ENCODE measurements around the gene DBH.

Gene DBH

GRCh38 chr9:133594310-133594709 lies 41.9 kb upstream of the DBH start:
- Histone ChIP-seq H3K9ac (ENCODE audit: low read length) (no peak overlapping the region), H3K36me3 (ENCODE audit: control insufficient read depth, insufficient read depth, low read length) (no peaks in the 10 kb centered on the region), H3K9me3 (ENCODE audit: control insufficient read depth, insufficient read depth, low read depth, low read length) (peaks cover 20% of the 10 kb centered on the region)

GRCh38 chr9:133595910-133596309 lies 40.3 kb upstream of the DBH start:
- no peaks in the 10 kb centered on the region for H3K4me1 ChIP-seq (ENCODE audit: control insufficient read depth, insufficient read depth, low read length)
- no peak overlapping the region for H3K4me3 ChIP-seq (ENCODE audit: low read depth, low read length)
- peaks cover 26% of the 10 kb centered on the region for H3K9me3 ChIP-seq (ENCODE audit: control insufficient read depth, insufficient read depth, low read depth, low read length)
- H3K9ac ChIP-seq (ENCODE audit: low read length): no peak overlapping the region
- H3K36me3 ChIP-seq (ENCODE audit: control insufficient read depth, insufficient read depth, low read length): no peaks in the 10 kb centered on the region
- H3K27me3 ChIP-seq (ENCODE audit: control insufficient read depth, insufficient read depth, low read length): no peaks in the 10 kb centered on the region
- no peak overlapping the region for H3K27ac ChIP-seq (ENCODE audit: low read depth, low read length)

More at GRCh38 chr9:133594310-133594709, 41.9 kb upstream of the DBH start:
- Histone ChIP-seq H3K27me3 (ENCODE audit: control insufficient read depth, insufficient read depth, low read length) (no peaks in the 10 kb centered on the region), H3K4me1 (ENCODE audit: control insufficient read depth, insufficient read depth, low read length) (no peaks in the 10 kb centered on the region), H3K27ac (ENCODE audit: low read depth, low read length) (no peak overlapping the region), H3K4me3 (ENCODE audit: low read depth, low read length) (no peak overlapping the region)

- no peaks in the 10 kb centered on the region for H3K36me3 ChIP-seq (ENCODE audit: control insufficient read depth, insufficient read depth, low read length)
Measured at GRCh38 chr9:133597316-133597957, 38.7 kb upstream of the DBH start.

GRCh38 chr9:133598978-133599377 lies 37.2 kb upstream of the DBH start:
- no peaks in the 10 kb centered on the region for H3K27me3 ChIP-seq (ENCODE audit: control insufficient read depth, insufficient read depth, low read length)
- H3K9me3 ChIP-seq (ENCODE audit: control insufficient read depth, insufficient read depth, low read depth, low read length): peaks cover 26% of the 10 kb centered on the region
- H3K4me1 ChIP-seq (ENCODE audit: control insufficient read depth, insufficient read depth, low read length): peaks cover 6% of the 10 kb centered on the region
- no peaks in the 10 kb centered on the region for H3K36me3 ChIP-seq (ENCODE audit: control insufficient read depth, insufficient read depth, low read length)
- no peak overlapping the region for H3K27ac ChIP-seq (ENCODE audit: low read depth, low read length)
- no peak overlapping the region for H3K4me3 ChIP-seq (ENCODE audit: low read depth, low read length)
- H3K9ac ChIP-seq (ENCODE audit: low read length): no peak overlapping the region

More at GRCh38 chr9:133597316-133597957, 38.7 kb upstream of the DBH start:
- H3K27me3 ChIP-seq (ENCODE audit: control insufficient read depth, insufficient read depth, low read length): no peaks in the 10 kb centered on the region
- H3K4me1 ChIP-seq (ENCODE audit: control insufficient read depth, insufficient read depth, low read length): no peaks in the 10 kb centered on the region
- no peak overlapping the region for H3K27ac ChIP-seq (ENCODE audit: low read depth, low read length)
- H3K4me3 ChIP-seq (ENCODE audit: low read depth, low read length): no peak overlapping the region
- H3K9ac ChIP-seq (ENCODE audit: low read length): no peak overlapping the region
- H3K9me3 ChIP-seq (ENCODE audit: control insufficient read depth, insufficient read depth, low read depth, low read length): peaks cover 26% of the 10 kb centered on the region

GRCh38 chr9:133599470-133600173 lies 36.5 kb upstream of the DBH start:
- H3K4me1 ChIP-seq (ENCODE audit: control insufficient read depth, insufficient read depth, low read length): peaks cover 6% of the 10 kb centered on the region
- H3K27me3 ChIP-seq (ENCODE audit: control insufficient read depth, insufficient read depth, low read length): no peaks in the 10 kb centered on the region
- H3K4me3 ChIP-seq (ENCODE audit: low read depth, low read length): no peak overlapping the region
- no peak overlapping the region for H3K9ac ChIP-seq (ENCODE audit: low read length)
- H3K27ac ChIP-seq (ENCODE audit: low read depth, low read length): no peak overlapping the region
- H3K36me3 ChIP-seq (ENCODE audit: control insufficient read depth, insufficient read depth, low read length): no peaks in the 10 kb centered on the region
- H3K9me3 ChIP-seq (ENCODE audit: control insufficient read depth, insufficient read depth, low read depth, low read length): peaks cover 26% of the 10 kb centered on the region

- Histone ChIP-seq H3K4me3 (ENCODE audit: low read depth, low read length) (no peak overlapping the region), H3K9me3 (ENCODE audit: control insufficient read depth, insufficient read depth, low read depth, low read length) (peaks cover 26% of the 10 kb centered on the region)
Measured at GRCh38 chr9:133600739-133601138, 35.4 kb upstream of the DBH start.

GRCh38 chr9:133601746-133602145 lies 34.4 kb upstream of the DBH start:
- H3K27ac ChIP-seq (ENCODE audit: low read depth, low read length): no peak overlapping the region
- H3K36me3 ChIP-seq (ENCODE audit: control insufficient read depth, insufficient read depth, low read length): no peaks in the 10 kb centered on the region
- no peak overlapping the region for H3K9ac ChIP-seq (ENCODE audit: low read length)
- peaks cover 21% of the 10 kb centered on the region for H3K9me3 ChIP-seq (ENCODE audit: control insufficient read depth, insufficient read depth, low read depth, low read length)
- H3K4me3 ChIP-seq (ENCODE audit: low read depth, low read length): no peak overlapping the region
- peaks cover under 1% of the 10 kb centered on the region for H3K27me3 ChIP-seq (ENCODE audit: control insufficient read depth, insufficient read depth, low read length)
- peaks cover 6% of the 10 kb centered on the region for H3K4me1 ChIP-seq (ENCODE audit: control insufficient read depth, insufficient read depth, low read length)

More at GRCh38 chr9:133600739-133601138, 35.4 kb upstream of the DBH start:
- Histone ChIP-seq H3K9ac (ENCODE audit: low read length) (no peak overlapping the region), H3K36me3 (ENCODE audit: control insufficient read depth, insufficient read depth, low read length) (no peaks in the 10 kb centered on the region), H3K27ac (ENCODE audit: low read depth, low read length) (no peak overlapping the region), H3K4me1 (ENCODE audit: control insufficient read depth, insufficient read depth, low read length) (peaks cover 6% of the 10 kb centered on the region), H3K27me3 (ENCODE audit: control insufficient read depth, insufficient read depth, low read length) (no peaks in the 10 kb centered on the region)

GRCh38 chr9:133602277-133602676 lies 33.9 kb upstream of the DBH start:
- Histone ChIP-seq H3K27me3 (ENCODE audit: control insufficient read depth, insufficient read depth, low read length) (peaks cover 6% of the 10 kb centered on the region), H3K27ac (ENCODE audit: low read depth, low read length) (no peak overlapping the region), H3K4me3 (ENCODE audit: low read depth, low read length) (no peak overlapping the region), H3K4me1 (ENCODE audit: control insufficient read depth, insufficient read depth, low read length) (peaks cover 6% of the 10 kb centered on the region), H3K9ac (ENCODE audit: low read length) (no peak overlapping the region), H3K36me3 (ENCODE audit: control insufficient read depth, insufficient read depth, low read length) (no peaks in the 10 kb centered on the region), H3K9me3 (ENCODE audit: control insufficient read depth, insufficient read depth, low read depth, low read length) (peaks cover 16% of the 10 kb centered on the region)

- peaks cover 17% of the 10 kb centered on the region for H3K27me3 ChIP-seq (ENCODE audit: control insufficient read depth, insufficient read depth, low read length)
- H3K36me3 ChIP-seq (ENCODE audit: control insufficient read depth, insufficient read depth, low read length): no peaks in the 10 kb centered on the region
- H3K4me1 ChIP-seq (ENCODE audit: control insufficient read depth, insufficient read depth, low read length): peaks cover 6% of the 10 kb centered on the region
- no peak overlapping the region for H3K27ac ChIP-seq (ENCODE audit: low read depth, low read length)
- H3K9me3 ChIP-seq (ENCODE audit: control insufficient read depth, insufficient read depth, low read depth, low read length): peaks cover 7% of the 10 kb centered on the region; the same call in 1 of the 2 replicates
- no peak overlapping the region for H3K9ac ChIP-seq (ENCODE audit: low read length)
- H3K4me3 ChIP-seq (ENCODE audit: low read depth, low read length): no peak overlapping the region
Measured at GRCh38 chr9:133603135-133603927, 32.8 kb upstream of the DBH start.

- Histone ChIP-seq H3K27ac (ENCODE audit: low read depth, low read length) (no peak overlapping the region), H3K4me1 (ENCODE audit: control insufficient read depth, insufficient read depth, low read length) (peaks cover 8% of the 10 kb centered on the region), H3K36me3 (ENCODE audit: control insufficient read depth, insufficient read depth, low read length) (no peaks in the 10 kb centered on the region), H3K9me3 (ENCODE audit: control insufficient read depth, insufficient read depth, low read depth, low read length) (peaks cover 7% of the 10 kb centered on the region; the same call in 1 of the 2 replicates), H3K4me3 (ENCODE audit: low read depth, low read length) (no peak overlapping the region), H3K27me3 (ENCODE audit: control insufficient read depth, insufficient read depth, low read length) (peaks cover 24% of the 10 kb centered on the region), H3K9ac (ENCODE audit: low read length) (no peak overlapping the region)
Measured at GRCh38 chr9:133604214-133604613, 31.9 kb upstream of the DBH start.

- H3K4me1 ChIP-seq (ENCODE audit: control insufficient read depth, insufficient read depth, low read length): peaks cover 11% of the 10 kb centered on the region
- peaks cover 29% of the 10 kb centered on the region for H3K27me3 ChIP-seq (ENCODE audit: control insufficient read depth, insufficient read depth, low read length)
- H3K9ac ChIP-seq (ENCODE audit: low read length): no peak overlapping the region
- no peaks in the 10 kb centered on the region for H3K36me3 ChIP-seq (ENCODE audit: control insufficient read depth, insufficient read depth, low read length)
- no peak overlapping the region for H3K4me3 ChIP-seq (ENCODE audit: low read depth, low read length)
- H3K9me3 ChIP-seq (ENCODE audit: control insufficient read depth, insufficient read depth, low read depth, low read length): peaks cover 1% of the 10 kb centered on the region; the same call in 1 of the 2 replicates
- H3K27ac ChIP-seq (ENCODE audit: low read depth, low read length): no peak overlapping the region
Measured at GRCh38 chr9:133604856-133605255, 31.3 kb upstream of the DBH start.

Measured in HUES6 (cell line).